HUDEP-2 (cell line): ENCODE measurements around the gene FBXO27.
A peak's percentile ranks its signal among the peaks of the same experiment; 100 is the strongest.
"Not testable (repeated sequence)": the region's sequence is repeated elsewhere in the genome, so short reads cannot be mapped to it uniquely, and the experiment has no call there.

ENCODE experiments used
- DNase-seq, 76 experiments: peaks; one replicate each; lab custom pipeline; 2025; ENCODE audit not compliant: unreplicated experiment in 76 of 76; lab: John Stamatoyannopoulos, UW

The FBXO27 gene

DNA sequence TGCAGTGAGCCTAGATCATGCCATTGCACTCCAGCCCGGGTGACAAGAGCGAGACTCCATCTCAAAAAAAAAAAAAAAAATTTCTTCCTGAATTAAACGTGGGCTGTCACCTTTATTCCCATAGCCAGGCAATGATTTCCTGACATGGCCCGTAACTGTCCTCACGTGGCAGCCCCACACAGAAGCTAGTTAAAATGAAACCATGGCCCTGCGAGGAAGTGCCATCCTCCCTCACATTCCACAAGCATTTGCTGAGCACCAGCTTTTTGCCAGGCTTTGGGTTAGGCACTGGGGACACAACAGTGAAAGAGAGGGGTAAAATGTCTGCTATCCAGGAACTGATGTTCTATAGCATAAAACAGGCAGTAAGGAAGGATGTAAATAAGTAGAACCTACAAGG is 13.2 kb upstream of the FBXO27 start:
- no peak for DNase-seq

DNA sequence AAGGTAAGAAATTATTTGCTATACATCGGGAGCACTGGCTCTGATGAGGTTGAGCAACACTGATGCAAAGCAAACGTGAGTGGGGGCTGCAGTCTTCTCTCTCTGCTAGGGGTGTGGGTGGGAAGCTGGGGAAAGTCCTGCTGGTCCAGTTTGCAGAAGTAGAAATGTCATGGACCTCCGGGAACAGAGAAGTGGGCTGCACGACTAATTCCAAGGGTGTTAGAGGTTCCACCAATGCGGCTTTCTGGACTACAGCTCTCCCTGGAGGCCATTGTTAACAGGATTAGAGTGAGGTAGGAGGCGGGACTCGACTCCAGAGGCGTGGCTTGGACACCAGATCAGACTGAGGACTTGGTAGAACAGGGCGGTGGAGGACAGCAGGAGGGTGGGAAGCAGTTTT is 5.7 kb upstream of the FBXO27 start:
- DNase-seq = peak in 32 of 76 experiments; percentile 2 to 50 (median 20)

DNA sequence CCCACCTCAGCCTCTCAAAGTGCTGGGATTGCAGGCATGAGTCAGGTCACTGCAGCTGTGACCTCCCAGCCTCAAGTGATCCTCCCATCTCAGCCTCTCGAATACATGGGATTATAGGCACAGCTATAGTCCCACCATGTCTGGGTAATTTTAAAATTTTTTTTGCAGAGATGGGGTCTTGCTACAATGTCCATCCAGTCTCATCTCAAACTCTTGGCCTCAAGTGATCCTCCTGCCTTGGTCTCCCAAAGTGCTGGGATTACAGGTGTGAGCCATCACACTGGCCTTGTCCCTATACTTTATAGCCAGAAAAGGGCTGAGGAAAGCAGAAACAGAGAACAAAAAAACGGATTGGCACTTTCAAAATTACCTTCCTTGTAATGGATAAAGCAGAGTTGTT is 4.8 kb upstream of the FBXO27 start:
- no peak for DNase-seq

DNA sequence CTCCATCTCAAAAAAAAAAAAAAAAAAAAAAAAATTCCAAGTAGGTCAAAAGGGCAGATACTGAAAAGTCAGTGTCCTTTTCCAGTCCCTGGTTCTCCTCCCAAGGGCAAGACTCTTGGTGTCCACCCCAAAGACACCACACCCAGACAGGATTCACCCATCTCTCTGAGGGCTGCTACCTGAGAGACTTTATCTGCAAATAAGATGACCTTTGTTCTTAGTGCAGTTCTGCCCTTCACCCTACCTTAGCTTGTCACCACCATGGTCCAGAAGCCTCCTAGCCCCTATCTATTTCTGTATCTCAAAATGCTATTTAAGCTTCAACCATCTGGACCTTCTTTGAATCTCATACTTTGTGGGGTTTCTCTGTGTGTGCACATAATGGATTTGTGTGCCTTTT is 4.2 kb upstream of the FBXO27 start:
- no peak for DNase-seq

DNA sequence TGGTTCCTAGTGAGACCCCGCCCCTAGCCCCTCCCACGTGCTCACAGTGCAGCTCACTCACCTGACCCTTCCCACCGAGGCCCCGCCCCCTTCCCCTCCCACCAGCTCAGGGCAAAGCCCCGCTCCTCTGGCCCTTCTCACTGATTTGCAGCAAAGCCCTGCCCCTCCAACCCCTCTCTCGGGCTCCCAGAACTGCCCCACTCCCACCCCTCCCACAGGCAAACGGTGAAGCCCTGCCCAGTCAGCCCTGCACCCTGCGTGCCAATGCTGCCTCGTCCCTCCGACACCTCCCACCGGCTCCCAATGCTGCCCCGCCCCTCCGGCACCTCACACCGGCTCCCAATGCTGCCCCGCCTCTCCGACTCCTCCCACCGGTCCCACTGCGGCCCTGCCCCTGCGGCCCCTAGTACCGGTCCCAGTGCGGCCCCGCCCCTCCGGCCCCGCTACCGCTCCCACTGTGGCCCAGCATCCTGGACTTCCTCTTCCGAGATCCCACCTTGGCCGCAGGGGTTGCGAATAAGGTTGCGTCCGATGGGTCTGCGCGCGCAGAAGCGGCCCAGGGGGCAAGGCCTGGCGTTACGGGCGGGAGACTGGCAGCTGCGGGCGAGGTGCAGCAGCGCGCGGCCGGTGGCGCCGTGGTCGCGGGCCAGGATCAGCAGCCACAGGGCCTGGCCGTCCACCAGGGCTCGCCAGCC is 834 bp downstream of the FBXO27 start:
- peak in 68 of 76 experiments; percentile 19 to 88 (median 68) for DNase-seq

DNA sequence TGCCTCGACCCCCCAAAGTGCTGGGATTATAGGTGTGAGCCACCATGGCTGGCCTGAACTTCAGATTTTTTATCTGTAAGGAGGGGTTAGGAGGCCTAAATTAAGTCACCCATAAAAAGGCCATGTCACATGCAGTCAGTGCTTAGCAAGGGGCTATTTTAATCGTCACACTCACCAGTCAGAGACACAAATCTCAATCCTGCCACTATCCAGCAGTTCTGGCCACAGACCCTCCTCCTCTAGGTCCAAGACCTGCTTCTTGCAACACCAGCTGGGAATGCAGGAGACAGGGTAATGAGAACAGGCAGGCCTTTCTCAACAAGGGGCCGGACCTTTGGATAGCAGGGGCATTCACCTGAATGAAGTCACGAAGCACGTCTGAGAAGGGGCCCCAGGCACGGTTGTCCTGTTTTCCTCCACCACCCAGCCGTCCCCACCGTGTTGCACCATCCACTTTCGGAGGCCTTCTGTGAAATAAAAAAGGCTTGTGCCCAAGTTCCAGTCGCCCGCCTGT is 1.4 kb downstream of the FBXO27 start:
- no peak for DNase-seq

DNA sequence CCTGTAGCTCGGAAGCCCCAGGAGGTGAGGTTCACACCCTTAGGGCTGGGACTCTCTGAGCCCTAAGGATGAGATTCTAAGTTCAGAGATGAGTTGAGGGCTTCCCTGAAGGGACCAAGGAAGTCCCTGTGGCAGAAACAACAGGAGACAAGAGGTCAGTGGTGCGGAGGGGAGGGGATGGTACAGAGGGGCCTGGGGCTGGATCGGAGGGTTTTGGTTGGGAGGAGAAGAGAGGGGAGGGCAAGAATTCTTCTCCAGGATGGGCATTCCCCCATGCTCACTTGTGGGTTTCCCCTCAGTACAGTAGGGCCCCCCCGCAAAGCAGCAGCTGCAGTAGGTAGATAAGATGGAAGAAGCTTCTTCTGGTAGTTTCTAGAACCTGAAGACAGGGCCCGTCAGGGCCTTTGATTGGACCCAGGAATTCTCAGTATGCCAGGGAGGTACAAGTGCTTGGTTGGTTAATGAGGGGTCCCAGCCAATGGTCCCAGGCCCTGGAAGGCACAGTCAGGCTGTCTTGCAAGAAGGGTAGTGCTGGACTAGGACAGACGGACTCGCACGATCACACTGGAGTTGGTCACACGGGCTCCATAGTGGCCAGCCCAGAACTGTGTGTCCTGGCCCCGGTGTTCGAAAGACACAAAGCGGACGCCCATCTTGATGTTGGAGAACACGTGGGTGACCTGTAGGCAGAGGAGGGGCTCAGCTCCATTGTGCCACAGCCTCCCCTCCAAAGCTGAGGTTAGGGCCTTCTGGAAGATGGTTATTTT is 7.3 kb downstream of the FBXO27 start:
- DNase-seq = no peak

DNA sequence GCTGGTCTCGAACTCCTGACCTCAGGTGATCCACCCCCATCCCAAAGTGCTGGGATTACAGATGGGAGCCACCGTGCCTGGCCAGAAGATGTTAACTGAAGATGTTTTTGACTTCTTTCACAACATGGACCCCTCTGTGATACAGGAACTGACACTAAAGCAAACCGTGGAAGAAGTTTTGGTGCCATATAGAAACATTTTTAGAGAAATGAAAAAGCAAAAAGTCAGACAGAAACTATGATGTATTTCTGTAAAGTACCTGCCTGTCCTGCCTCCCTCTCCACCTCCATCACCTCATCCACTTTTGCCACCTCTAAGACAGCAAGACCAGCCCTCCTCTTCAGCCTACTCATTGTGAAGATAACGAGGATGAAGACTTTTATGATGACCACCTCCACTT is 11.3 kb downstream of the FBXO27 start:
- no peak for DNase-seq

DNA sequence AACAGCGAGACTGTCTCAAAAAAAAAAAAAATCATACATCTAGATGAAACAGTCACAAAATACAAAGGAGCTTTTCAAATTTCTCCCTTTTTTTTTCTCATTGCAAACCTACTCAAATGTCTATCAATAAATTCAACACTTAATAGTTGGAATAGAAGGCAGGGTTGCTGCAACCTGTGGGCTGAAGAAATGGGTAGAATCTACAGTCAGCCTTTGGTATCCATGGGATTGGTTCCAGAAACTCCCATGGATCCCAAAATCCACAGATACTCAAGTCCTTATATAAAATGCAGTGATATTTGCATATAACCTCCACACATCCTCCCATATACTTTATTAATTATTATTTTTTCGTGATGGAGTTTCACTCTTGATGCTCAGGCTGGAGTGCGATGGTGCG is 14.7 kb downstream of the FBXO27 start:
- DNase-seq = no peak

DNA sequence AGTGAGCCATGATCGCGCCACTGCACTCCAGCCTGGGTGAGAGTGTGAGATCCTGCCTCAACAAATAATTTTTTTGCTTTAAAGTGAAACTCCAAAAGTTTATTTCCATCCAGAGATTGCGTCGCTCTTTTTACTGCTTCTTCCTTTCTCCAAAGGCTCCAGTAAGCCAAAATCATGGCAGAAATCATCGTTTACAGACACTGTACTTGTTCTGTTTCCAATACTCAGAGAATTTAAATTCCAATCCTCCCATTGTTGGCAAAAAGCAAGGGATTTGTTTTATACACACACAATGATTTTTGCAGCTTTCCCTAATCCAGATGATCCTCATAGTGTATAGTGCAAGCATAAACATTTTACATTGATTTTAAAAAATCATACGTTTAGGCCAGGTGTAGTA is 15.3 kb downstream of the FBXO27 start:
- DNase-seq = no peak

DNA sequence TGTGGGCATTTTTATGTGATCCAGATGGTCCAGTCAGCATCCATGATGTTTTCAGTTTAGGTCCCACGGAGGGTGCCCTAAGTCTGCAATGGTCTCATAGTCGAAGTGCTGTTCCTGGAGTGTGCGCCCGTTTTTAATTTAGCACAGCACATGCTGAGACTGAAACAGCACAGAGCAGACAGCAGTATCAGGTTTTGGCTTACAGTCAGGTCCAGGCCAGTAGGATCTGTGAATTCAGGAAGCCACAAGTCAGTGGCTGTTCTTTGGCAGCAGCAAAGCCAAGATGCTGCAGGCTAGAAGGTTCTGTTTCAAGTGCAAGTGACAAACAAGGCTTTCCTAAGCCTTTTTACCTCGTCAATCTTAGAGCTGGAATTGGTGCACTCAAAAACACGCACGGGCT is 18.3 kb downstream of the FBXO27 start:
- no peak for DNase-seq

DNA sequence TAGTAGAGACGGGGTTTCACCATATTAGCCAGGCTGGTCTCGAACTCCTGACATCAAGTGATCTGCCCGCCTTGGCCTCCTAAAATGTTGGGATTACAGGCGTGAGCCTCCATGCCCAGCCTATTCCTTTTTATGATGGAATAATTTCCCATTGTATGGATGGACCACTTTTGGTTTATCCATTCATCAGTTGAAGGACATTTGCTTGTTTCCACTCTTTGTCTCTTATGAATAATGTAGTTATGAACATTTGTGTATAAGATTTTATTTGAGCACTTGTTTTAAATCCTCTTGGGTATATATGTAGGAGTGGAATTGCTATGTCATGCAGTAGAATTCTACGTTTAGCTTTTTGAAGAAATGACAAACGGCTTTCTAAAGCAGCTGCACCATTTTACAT is 23.3 kb downstream of the FBXO27 start:
- no peak for DNase-seq

DNA sequence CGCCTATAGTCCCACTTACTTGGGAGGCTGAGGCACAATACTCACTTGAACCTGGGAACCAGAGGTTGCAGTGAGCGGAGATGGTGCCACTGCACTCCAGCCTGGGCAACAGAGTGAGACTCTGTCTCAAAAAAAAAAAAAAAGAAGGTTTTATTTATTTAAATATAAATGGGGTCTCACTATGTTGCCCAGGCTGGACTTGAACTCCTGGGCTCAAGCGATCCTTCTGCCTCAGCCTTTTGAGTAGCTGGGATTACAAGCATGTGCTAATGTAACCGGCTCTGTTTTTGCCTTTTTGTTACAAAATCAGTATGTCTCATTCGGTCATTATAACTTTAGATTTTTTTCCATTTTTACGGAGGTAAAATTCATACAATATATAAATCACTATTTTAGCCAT is 24.2 kb downstream of the FBXO27 start:
- DNase-seq = no peak

DNA sequence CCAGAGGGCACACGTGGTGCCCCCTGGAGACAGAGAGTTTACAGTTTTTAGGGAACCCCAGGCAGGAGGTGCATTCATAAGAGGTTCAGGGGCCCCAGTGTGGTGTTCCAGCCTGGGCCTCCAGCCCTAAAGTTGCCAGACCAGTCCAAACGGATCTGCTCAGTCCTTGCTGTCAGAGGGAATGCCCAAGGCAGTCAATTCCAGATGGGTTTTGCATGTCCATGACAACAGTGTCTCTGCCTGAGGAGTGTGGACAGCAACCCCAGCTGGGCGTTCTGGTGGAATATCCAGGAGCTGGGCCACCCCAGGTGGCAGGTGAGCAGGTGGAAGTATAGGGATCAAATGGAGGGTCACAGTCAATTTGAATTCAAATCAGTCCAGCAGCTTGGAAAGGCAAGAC is 25.3 kb downstream of the FBXO27 start:
- DNase-seq = no peak

DNA sequence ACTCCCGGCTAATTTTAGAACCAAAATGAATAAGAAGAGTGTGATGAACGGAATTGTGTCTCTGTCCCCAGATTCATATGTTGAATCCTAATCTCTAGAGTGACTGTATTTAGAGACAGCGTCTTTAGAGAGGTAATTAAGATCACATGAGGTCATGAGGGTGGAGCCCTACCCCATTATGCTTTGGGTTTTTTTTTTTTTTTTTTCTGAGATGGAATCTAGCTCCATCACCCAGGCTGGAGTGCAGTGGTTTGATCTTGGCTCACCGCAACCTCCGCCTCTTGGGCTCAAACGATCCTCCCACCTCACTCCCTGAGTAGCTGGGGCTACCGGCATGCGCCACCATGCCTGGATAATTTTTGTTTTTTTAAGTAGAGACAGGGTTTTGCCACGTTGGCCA is 27.9 kb downstream of the FBXO27 start:
- DNase-seq = no peak

DNA sequence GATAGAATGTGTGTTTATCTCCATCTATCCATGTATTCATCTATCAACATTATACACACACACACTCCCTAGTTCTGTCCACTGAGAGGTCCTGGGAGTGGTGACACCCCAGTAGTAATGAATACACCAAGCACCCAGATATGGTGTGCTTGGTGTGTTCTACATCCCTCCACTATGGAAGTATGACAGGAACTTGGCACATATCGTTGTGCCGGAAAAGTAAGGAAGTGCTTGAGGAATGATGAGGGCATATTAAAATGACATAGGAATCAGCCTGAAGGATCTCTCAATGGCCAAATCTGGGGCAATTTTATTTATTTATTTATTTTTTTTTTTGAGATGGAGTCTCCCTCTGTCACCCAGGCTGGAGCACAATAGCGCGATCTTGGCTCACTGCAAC is 28.6 kb downstream of the FBXO27 start:
- no peak for DNase-seq

DNA sequence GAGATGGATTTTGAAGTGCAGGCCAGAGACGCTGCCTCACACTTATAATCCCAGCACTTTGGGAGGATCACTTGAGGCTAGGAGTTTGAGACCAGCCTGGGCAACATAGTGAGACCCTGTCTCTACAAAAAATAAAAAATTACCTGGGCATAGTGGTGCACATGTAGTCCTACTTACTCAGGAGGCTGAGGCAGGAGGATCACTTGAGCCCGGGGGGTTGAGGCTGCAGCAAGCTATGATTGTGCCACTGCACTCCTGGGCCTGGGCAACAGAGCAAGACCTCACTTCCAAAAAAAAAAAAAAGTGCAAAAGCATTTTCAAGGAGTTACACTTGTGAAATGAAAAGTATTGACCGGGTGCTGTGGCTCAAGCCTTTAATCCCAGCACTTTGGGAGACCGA is 29.2 kb downstream of the FBXO27 start:
- no peak for DNase-seq

DNA sequence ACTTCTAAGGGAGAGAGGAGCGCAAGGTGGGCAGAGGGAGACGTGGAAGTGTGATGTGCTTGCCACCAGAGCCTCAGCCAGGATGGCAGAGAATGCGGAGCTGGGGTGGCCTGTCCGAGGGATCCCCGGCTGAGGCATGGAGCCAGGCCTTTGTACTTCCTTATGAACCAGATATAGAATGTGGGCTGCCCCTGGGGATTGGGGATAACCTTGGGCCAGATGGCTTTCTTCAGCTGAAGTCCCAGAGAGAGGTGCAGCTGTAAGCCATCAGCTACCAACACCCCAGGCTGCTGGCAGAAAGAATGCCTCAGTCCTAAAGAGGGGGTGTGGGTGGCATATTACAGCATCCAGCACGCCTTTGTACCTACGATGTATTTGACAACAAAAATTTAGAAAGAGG is 31.3 kb downstream of the FBXO27 start:
- no peak for DNase-seq

DNA sequence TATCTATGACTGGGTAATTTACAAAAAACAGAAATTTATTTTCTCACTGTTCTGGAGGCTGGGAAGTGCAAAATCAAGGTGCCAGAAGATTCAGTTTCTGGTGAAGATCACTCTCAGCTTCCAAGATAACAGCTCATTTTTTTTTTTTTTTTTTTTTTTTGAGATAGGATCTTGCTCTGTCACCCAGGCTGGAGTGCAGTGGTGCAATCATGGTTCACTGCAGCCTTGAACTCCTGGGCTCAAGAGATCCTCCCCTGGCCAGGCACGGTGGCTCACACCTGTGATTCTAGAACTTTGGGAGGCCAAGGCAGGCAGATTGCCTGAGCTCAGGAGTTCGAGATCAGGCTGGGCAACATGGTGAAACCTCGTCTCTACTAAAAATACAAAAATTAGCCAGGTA is 34.8 kb downstream of the FBXO27 start:
- not testable (repeated sequence) for DNase-seq

DNA sequence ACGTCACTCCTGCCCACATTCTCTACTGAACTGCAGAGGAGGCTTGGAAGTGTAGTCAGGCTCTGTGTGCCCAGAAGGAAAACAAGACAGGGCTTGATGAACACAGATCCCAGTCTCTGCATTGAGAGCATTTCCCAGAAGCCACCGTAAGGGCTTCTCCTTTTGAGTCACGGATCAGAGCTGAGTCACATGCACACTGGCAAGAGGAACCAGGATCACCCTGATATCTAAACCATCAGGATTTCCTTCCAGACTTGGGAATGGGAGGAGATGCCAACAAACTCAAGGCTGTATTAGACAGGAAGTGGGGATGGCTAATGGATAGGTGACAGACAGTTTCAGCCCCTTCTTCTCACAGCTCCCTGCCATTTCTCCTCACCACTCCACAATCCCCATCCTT is 39.1 kb downstream of the FBXO27 start:
- no peak for DNase-seq

DNA sequence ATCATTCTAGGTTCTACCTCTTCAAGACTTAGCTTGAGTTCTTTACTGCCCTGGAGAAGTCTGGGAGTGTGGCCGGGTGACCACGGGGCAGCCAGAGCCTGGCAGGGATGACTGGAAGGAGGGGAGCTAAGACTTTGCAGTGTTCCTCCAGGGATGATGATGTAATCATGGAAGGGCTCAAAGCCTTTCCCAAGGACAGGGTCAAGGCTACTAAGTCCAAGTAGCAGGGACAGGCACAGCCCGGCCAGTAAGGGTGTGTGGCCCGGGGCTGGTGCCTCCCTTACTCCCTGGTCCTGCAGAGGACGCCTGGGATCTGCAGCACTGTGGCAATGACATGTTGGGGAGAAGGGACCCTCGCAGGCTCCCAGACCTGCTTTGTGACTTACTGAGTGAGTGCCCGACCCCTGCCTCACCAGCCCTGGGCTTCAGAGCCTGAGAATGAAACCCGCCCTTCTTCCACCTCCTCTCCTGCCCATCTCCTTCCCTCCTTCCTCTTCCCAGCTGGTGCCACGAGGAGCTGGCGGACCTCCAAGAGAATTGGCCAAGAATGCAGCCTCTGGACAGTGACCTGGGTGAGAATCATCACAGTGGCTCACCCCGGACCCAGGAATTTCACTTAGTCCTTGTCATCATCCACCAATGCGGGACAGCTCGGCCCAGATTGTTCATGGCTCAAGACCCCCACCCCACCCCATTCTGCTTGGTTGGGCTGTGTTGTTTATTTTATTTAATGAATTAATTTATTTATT is 41.2 kb downstream of the FBXO27 start:
- DNase-seq = no peak

DNA sequence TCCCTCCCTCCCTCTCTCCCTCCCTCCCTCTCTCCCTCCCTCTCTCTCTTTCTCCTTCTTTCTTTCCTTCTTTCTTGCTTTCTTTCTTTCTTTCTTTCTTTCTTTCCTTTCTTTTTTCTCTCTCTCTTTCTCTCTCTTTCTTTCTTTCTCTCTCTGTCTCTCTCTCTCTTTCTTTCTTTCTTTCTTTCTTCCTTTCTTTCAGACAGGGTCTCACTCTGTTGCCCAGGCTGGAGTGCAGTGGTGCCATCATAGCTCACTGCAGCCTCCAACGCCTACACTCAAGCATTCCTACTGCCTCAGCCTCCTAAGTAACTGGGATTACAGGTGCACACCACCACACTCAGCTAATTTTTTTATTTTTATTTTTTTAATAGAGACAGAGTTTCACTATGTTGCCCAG is 42.7 kb downstream of the FBXO27 start:
- not testable (repeated sequence) for DNase-seq
